Transverse colon (tissue), 4 donors: Measurements from ENCODE around the gene NBL1.

Source experiments
- EP300 ChIP-seq: sonication (generic); formaldehyde crosslinking; IDR thresholded peaks from one replicate; pipeline ENCODE4 v1.6.1; 2017; ENCODE audit warnings: antibody characterized with exemption, low read depth
- POLR2A ChIP-seq: fragments of 450-650 bp; IDR thresholded peaks from one replicate; pipeline ENCODE4 v1.6.1; 2016; ENCODE audit warnings: antibody characterized with exemption, mild to moderate bottlenecking, moderate library complexity
- POLR2AphosphoS5 ChIP-seq, 3 donors: sonication (generic); formaldehyde crosslinking; IDR thresholded peaks; one replicate each; pipeline ENCODE4 v1.6.1; 2016; ENCODE audit warnings: antibody characterized with exemption in 3 of 3
- TF ChIP-seq, protein P1 (sequence below), 5 experiments: fragments of 200-600 bp in 3 of 5; fragments of 450-650 bp in 2 of 5; sonication (generic) in 3 of 5; IDR thresholded peaks; 1 replicate in 2 of 5; 2 replicates in 3 of 5; pipeline ENCODE4 v1.5.1; 2016 to 2017; ENCODE audit warnings: antibody characterized with exemption in 5 of 5, inconsistent platforms in 3 of 5, mild to moderate bottlenecking in 2 of 5, moderate library complexity in 1 of 5

DNA sequence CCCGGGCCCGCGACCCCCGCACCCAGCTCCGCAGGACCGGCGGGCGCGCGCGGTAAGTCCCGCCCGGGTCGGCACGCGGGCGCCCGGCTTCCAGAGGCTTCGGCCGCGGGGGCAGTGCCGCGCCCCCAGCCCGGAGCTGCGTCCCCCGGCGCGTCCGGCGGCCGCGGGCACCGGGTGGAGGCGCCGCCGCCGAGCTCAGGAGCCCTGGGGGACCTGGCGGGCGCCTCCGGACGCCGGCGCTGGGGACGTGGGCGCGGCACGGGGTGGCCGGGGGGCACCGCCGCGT lies 227 bp downstream of the NBL1 start:
- TF ChIP-seq, protein P1, sequence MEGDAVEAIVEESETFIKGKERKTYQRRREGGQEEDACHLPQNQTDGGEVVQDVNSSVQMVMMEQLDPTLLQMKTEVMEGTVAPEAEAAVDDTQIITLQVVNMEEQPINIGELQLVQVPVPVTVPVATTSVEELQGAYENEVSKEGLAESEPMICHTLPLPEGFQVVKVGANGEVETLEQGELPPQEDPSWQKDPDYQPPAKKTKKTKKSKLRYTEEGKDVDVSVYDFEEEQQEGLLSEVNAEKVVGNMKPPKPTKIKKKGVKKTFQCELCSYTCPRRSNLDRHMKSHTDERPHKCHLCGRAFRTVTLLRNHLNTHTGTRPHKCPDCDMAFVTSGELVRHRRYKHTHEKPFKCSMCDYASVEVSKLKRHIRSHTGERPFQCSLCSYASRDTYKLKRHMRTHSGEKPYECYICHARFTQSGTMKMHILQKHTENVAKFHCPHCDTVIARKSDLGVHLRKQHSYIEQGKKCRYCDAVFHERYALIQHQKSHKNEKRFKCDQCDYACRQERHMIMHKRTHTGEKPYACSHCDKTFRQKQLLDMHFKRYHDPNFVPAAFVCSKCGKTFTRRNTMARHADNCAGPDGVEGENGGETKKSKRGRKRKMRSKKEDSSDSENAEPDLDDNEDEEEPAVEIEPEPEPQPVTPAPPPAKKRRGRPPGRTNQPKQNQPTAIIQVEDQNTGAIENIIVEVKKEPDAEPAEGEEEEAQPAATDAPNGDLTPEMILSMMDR (IDR thresholded peaks at IDR 0.05): no peak
- no peak for TF ChIP-seq POLR2AphosphoS5 (IDR thresholded peaks at IDR 0.05)
- TF ChIP-seq EP300: no peak
- no peak for TF ChIP-seq POLR2A
